GM12865 (cell line): ENCODE results near the gene SOX9.

Experiments
- DNase-seq: peaks from one replicate; pipeline ENCODE4 v3.0.0; 2010; ENCODE audit warnings: low read depth
- H3K4me3 ChIP-seq: 2 replicates; pipeline ENCODE4 v1.5.1; 2011; ENCODE audit warnings: mild to moderate bottlenecking, low read depth, low read length, control low read depth
- CTCF ChIP-seq: IDR thresholded peaks from 2 replicates; pipeline ENCODE4 v1.5.1; 2011; ENCODE audit warnings: low read length, control low read depth, low read depth, inconsistent platforms; ENCODE audit not compliant: insufficient read depth; ENCODE audit errors: missing control alignments

The SOX9 gene

GRCh38 chr17:72117535-72118334 lies 3.1 kb upstream of the SOX9 start:
- no peak for TF ChIP-seq CTCF
- no peak overlapping the region for H3K4me3 ChIP-seq
- DNase-seq = no peak

- no peak overlapping the region for H3K4me3 ChIP-seq
- peak; percentile 67 for DNase-seq
- peak; percentile 75 for TF ChIP-seq CTCF
These were observed 2.3 kb upstream of the SOX9 start for GRCh38 chr17:72118335-72119076.

- peak overlapping the region; percentile 67 for H3K4me3 ChIP-seq
- no peak for DNase-seq
These were observed 1.5 kb upstream of the SOX9 start for GRCh38 chr17:72119077-72119872.

GRCh38 chr17:72119873-72120641 lies 763 bp upstream of the SOX9 start:
- H3K4me3 ChIP-seq = peak overlapping the region; percentile 67
- peak; percentile 30 for DNase-seq
- TF ChIP-seq CTCF = no peak

More at GRCh38 chr17:72119077-72119872, 1.5 kb upstream of the SOX9 start:
- no peak for TF ChIP-seq CTCF

GRCh38 chr17:72121164-72122009 lies 567 bp downstream of the SOX9 start:
- peak; percentile 68 for DNase-seq
- no peak for TF ChIP-seq CTCF
- H3K4me3 ChIP-seq = peak overlapping the region; percentile 80
